Esophagus squamous epithelium (tissue), 5 donors: Measurements from ENCODE around the gene DALRD3. TPM values are rescaled to one million over a fixed set of nuclear protein-coding genes. Genes with fewer than 3 reads are reported as not detected.
A peak's percentile ranks its signal among the peaks of the same experiment; 100 is the strongest.

Experiments
- DNase-seq: peaks from one replicate; lab custom pipeline; 2025; lab: John Stamatoyannopoulos, UW
- H3K27ac ChIP-seq, 4 donors: fragments of 200-600 bp; sonication (generic); one replicate each; pipeline ENCODE4 v1.5.1; 2016 to 2019; ENCODE audit warnings: mild to moderate bottlenecking in 1 of 4
- H3K27me3 ChIP-seq, 4 donors: fragments of 200-600 bp; sonication (generic); 1 replicate in 3 of 4; 2 replicates in 1 of 4; pipeline versions ENCODE4 v1.5.1 to v1.6.0; 2017 to 2021; ENCODE audit warnings: antibody characterized with exemption in 1 of 4
- H3K36me3 ChIP-seq, 3 donors: fragments of 200-600 bp; sonication (generic); one replicate each; pipeline ENCODE4 v1.5.1; 2016 to 2019
- H3K4me1 ChIP-seq, 3 donors: fragments of 200-600 bp; sonication (generic); one replicate each; pipeline ENCODE4 v1.5.1; 2017 to 2019
- H3K4me3 ChIP-seq, 4 donors: fragments of 200-600 bp; sonication (generic); 1 replicate in 3 of 4; 2 replicates in 1 of 4; pipeline ENCODE4 v1.5.1; 2016 to 2019; ENCODE audit warnings: mild to moderate bottlenecking in 2 of 4, moderate library complexity in 1 of 4
- H3K9me3 ChIP-seq, 3 donors: fragments of 200-600 bp; sonication (generic); one replicate each; pipeline ENCODE4 v1.5.1; 2016 to 2019
- CTCF ChIP-seq, 6 experiments: fragments of 450-650 bp in 4 of 6; fragments of 200-600 bp in 2 of 6; sonication (generic) in 2 of 6; IDR thresholded peaks; one replicate each; pipeline ENCODE4 v1.5.1; 2016 to 2019; ENCODE audit warnings: antibody characterized with exemption in 6 of 6, mild to moderate bottlenecking in 4 of 6, moderate library complexity in 4 of 6
- POLR2A ChIP-seq, 4 donors: fragments of 450-650 bp; IDR thresholded peaks; one replicate each; pipeline ENCODE4 v1.6.1; 2017; ENCODE audit warnings: antibody characterized with exemption in 4 of 4, mild to moderate bottlenecking in 4 of 4, moderate library complexity in 3 of 4
- WGBS, 2 donors: methylation state at CpG; one replicate each; pipeline ENCODE4 v1.1.5; 2018; 5-methylcytosine and 5-hydroxymethylcytosine counted together
- intact Hi-C: fragments of 100-400 bp; cut with DNase I; formaldehyde crosslinking; loops from one replicate; pipeline ENCODE4 v1.15.0; 2022
- total RNA-seq, 4 donors: library from RNA; depleted of rRNA; stranded (reverse); fragments of >200 nt; gene quantifications; one replicate each; pipeline ENCODE4 v1.1.0, GENCODE V29; 2016
- donor health status: DM: yes; HTN: yes; CAD: no.

The DALRD3 gene
- total RNA-seq, 4 donors from 2014 or later: 34.4 to 42.4 (median 37.1) TPM

GRCh38 chr3:49026536-49026935, 8.2 kb upstream of the DALRD3 start:
- no peak overlapping the region for H3K27ac ChIP-seq

DNA sequence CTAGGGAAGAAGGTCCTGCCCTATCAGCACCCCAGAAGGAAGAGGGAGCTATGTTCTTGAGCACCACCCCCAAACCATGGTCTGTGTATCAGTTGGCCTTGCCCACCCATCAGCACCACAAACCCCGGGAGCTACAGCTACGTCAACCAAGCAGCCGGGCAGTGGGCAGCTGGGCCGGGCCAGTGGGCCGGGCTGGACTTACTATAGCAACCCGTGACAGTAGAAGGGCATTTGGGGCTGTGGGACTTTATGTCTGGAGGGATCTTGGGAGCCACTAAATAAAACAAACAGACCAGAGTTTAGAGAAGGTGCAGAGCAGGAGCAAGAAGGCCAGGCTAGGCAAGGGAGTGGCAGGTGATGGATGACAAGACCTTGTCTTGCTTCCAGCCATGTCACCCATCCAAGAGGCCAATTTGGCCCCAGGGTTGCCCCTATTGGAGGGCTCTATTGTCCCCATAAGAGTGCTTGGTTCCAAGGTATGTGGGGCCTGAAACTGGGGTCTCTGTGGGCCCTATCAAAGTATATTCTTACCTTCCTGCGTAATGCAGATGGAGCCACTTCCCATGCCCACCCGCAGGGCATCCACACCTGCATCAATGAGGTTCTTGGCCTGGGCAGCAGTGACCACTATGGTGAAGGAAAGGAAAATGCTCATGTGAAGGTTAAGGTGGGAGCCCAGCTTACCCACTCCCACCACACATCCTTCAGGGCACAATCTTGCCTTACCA, 7.6 kb upstream of the DALRD3 start:
- DNase-seq: no peak
- WGBS, 2 donors: 70% methylated on average over 3 to 4 of the region's 8 CpGs
- peaks cover 28 to 67% (median 36%) of the 10 kb centered on the region in 3 donors for H3K36me3 ChIP-seq

More at GRCh38 chr3:49026536-49026935, 8.2 kb upstream of the DALRD3 start:
- Histone ChIP-seq H3K27me3 (no peaks in the 10 kb centered on the region), H3K4me1 (peaks cover 24 to 76% (median 28%) of the 10 kb centered on the region in 3 donors), H3K4me3 (no peak overlapping the region), H3K9me3 (no peaks in the 10 kb centered on the region), H3K36me3 (peaks cover 28 to 73% (median 41%) of the 10 kb centered on the region in 3 donors)
- intact Hi-C loops: loop anchor here (10.0 kb wide), 1 partner anchor 68 kb away; the partner anchor contains the start of gene QRICH1
- WGBS, 2 donors: 67 to 96% methylated on average over 3 of the region's 3 CpGs
- DNase-seq: no peak
- TF ChIP-seq CTCF (IDR thresholded peaks at IDR 0.05) (no peak), POLR2A (IDR thresholded peaks at IDR 0.05) (no peak)

GRCh38 chr3:49025005-49025792, 6.8 kb upstream of the DALRD3 start:
- intact Hi-C loops: loop anchor here (10.0 kb wide), 1 partner anchor 70 kb away; the partner anchor contains the start of gene QRICH1
- 34% methylated on average over 5 of the region's 13 CpGs; no CpG with 5 or more reads in 1 of the 2 donors for WGBS, 2 donors
- DNase-seq: no peak

More for the DNA sequence above, 7.6 kb upstream of the DALRD3 start:
- intact Hi-C loops: loop anchor here (10.0 kb wide), 1 partner anchor 69 kb away; the partner anchor contains the start of gene QRICH1
- TF ChIP-seq CTCF (IDR thresholded peaks at IDR 0.05) (no peak), POLR2A (IDR thresholded peaks at IDR 0.05) (no peak)
- Histone ChIP-seq H3K27ac (peak overlapping the region in 1 of 4 donors; percentile 13), H3K4me3 (no peak overlapping the region), H3K27me3 (no peaks in the 10 kb centered on the region), H3K9me3 (no peaks in the 10 kb centered on the region), H3K4me1 (peaks cover 24 to 76% (median 28%) of the 10 kb centered on the region in 3 donors)

DNA sequence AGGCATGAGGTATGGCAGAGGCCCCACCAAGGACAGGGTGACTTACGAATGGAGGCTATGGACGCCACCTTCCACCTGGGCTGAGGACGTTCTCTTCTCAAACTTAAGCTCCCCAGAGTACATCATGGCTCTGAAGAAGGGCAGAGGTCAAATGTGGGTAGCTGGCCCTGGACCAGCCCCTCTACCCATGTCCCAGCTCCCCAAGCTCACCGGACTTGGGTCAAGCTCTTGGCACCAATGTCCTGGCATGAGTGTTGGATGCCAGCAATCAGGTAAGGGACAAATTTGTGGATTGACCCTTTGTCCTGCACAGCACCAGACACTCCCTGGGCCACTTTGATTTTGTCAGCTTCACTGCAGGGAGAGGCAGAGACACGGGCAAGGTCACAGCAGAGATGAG, 6.1 kb upstream of the DALRD3 start:
- 64 to 69% methylated on average over 4 to 5 of the region's 5 CpGs for WGBS, 2 donors
- Histone ChIP-seq H3K9me3 (no peaks in the 10 kb centered on the region), H3K27me3 (no peaks in the 10 kb centered on the region), H3K4me3 (no peak overlapping the region), H3K36me3 (peaks cover 28 to 55% (median 32%) of the 10 kb centered on the region in 3 donors), H3K4me1 (peaks cover 33 to 84% (median 40%) of the 10 kb centered on the region in 3 donors), H3K27ac (no peak overlapping the region)
- intact Hi-C loops: loop anchor here (10.0 kb wide), 1 partner anchor 70 kb away; the partner anchor contains the start of gene QRICH1
- TF ChIP-seq POLR2A (IDR thresholded peaks at IDR 0.05) (no peak), CTCF (IDR thresholded peaks at IDR 0.05) (no peak)
- no peak for DNase-seq

More at GRCh38 chr3:49025005-49025792, 6.8 kb upstream of the DALRD3 start:
- H3K9me3 ChIP-seq: no peaks in the 10 kb centered on the region
- H3K4me1 ChIP-seq: peaks cover 26 to 83% (median 32%) of the 10 kb centered on the region in 3 donors
- H3K27me3 ChIP-seq: no peaks in the 10 kb centered on the region
- peaks cover 28 to 59% (median 32%) of the 10 kb centered on the region in 3 donors for H3K36me3 ChIP-seq
- TF ChIP-seq CTCF (IDR thresholded peaks at IDR 0.05) (no peak), POLR2A (IDR thresholded peaks at IDR 0.05) (no peak)
- H3K4me3 ChIP-seq: no peak overlapping the region
- H3K27ac ChIP-seq: peak overlapping the region in 1 of 4 donors; percentile 13
